Loucy (cell line): ENCODE results near the gene ZBTB7B.

Source experiments
- H2AFZ ChIP-seq: fragments of 200-600 bp; sonication (generic); 2 replicates; pipeline ENCODE4 v1.6.0; 2016; ENCODE audit warnings: antibody characterized with exemption, mild to moderate bottlenecking, low read length, moderate library complexity
- H3F3A ChIP-seq: fragments of 200-600 bp; 2 replicates; pipeline ENCODE4 v1.6.0; 2016; ENCODE audit warnings: antibody characterized with exemption, low read depth, mild to moderate bottlenecking
- H3K27me3 ChIP-seq: fragments of 200-600 bp; sonication (generic); 2 replicates; pipeline ENCODE4 v1.6.1; 2014; ENCODE audit warnings: low read length, mild to moderate bottlenecking; ENCODE audit not compliant: insufficient read depth, poor library complexity, severe bottlenecking
- H3K36me3 ChIP-seq: fragments of 200-600 bp; sonication (generic); 2 replicates; pipeline ENCODE4 v1.6.1; 2016; ENCODE audit warnings: low read length; ENCODE audit not compliant: insufficient read depth
- H3K4me1 ChIP-seq: fragments of 200-600 bp; sonication (generic); 2 replicates; pipeline ENCODE4 v1.5.1; 2014; ENCODE audit warnings: low read length, mild to moderate bottlenecking; ENCODE audit not compliant: insufficient read depth, poor library complexity, severe bottlenecking
- H3K4me2 ChIP-seq: fragments of 200-600 bp; sonication (generic); 2 replicates; pipeline ENCODE4 v1.6.0; 2014; ENCODE audit warnings: antibody characterized with exemption, low read length, low read depth, mild to moderate bottlenecking; ENCODE audit not compliant: poor library complexity, severe bottlenecking
- H3K4me3 ChIP-seq: fragments of 200-600 bp; sonication (generic); 2 replicates; pipeline ENCODE4 v1.5.1; 2014; ENCODE audit warnings: low read length, mild to moderate bottlenecking, mixed read lengths; ENCODE audit not compliant: poor library complexity, severe bottlenecking
- H3K79me2 ChIP-seq: fragments of 200-600 bp; sonication (generic); 2 replicates; pipeline ENCODE4 v1.6.1; 2014; ENCODE audit warnings: low read length; ENCODE audit not compliant: insufficient read depth
- H3K9ac ChIP-seq: fragments of 200-600 bp; sonication (generic); 2 replicates; pipeline ENCODE4 v1.6.0; 2014; ENCODE audit warnings: mild to moderate bottlenecking, low read depth, low read length, moderate library complexity; ENCODE audit not compliant: poor library complexity, severe bottlenecking
- H3K9me2 ChIP-seq: fragments of 200-600 bp; sonication (generic); replicated peaks from 2 replicates; pipeline ENCODE4 v1.6.1; 2016; ENCODE audit warnings: low read depth, low read length, mixed read lengths
- H3K9me3 ChIP-seq: fragments of 200-600 bp; sonication (generic); 2 replicates; pipeline ENCODE4 v1.6.1; 2014; ENCODE audit warnings: mild to moderate bottlenecking, antibody characterized with exemption, low read length, low read depth; ENCODE audit not compliant: insufficient read depth
- H4K20me1 ChIP-seq: fragments of 200-600 bp; sonication (generic); 2 replicates; pipeline ENCODE4 v1.6.0; 2014; ENCODE audit warnings: antibody characterized with exemption, low read length, mild to moderate bottlenecking; ENCODE audit not compliant: insufficient read depth, poor library complexity, severe bottlenecking
- CTCF ChIP-seq: fragments of 200-600 bp; sonication (generic); conservative IDR thresholded peaks from 2 replicates; pipeline ENCODE4 v1.5.1; 2014; ENCODE audit warnings: mild to moderate bottlenecking, antibody characterized with exemption, low read length
- EZH2phosphoT487 ChIP-seq: fragments of 200-600 bp; IDR thresholded peaks from 2 replicates; pipeline ENCODE4 v1.6.1; 2018; ENCODE audit warnings: antibody characterized with exemption, mild to moderate bottlenecking, moderate library complexity, borderline replicate concordance

Gene ZBTB7B

GRCh38 chr1:154978360-154978759 lies 24.2 kb upstream of the ZBTB7B start:
- H4K20me1 ChIP-seq, result peaks cover 23% of the 10 kb centered on the region
- peaks cover 69% of the 10 kb centered on the region for H3K79me2 ChIP-seq
- peaks cover 18% of the 10 kb centered on the region; the same call in 1 of the 2 replicates for H3K36me3 ChIP-seq
- peak overlapping the region; percentile 89 for H3K4me2 ChIP-seq
- H3K9me3 ChIP-seq, result no peaks in the 10 kb centered on the region
- H3F3A ChIP-seq, result peaks cover 12% of the 10 kb centered on the region; the same call in 1 of the 2 replicates
- no peak overlapping the region for H3K4me3 ChIP-seq
- peaks cover 27% of the 10 kb centered on the region for H3K4me1 ChIP-seq
- H3K9ac ChIP-seq, result peak overlapping the region; percentile 95
- no peak overlapping the region for H2AFZ ChIP-seq
- H3K9me2 ChIP-seq, result no peaks in the 10 kb centered on the region
- H3K27me3 ChIP-seq, result no peaks in the 10 kb centered on the region
- no peak for TF ChIP-seq CTCF
- TF ChIP-seq EZH2phosphoT487, result no peak

GRCh38 chr1:154982341-154982740 lies 20.3 kb upstream of the ZBTB7B start:
- peaks cover 9% of the 10 kb centered on the region; the same call in 1 of the 2 replicates for H3F3A ChIP-seq
- H3K4me2 ChIP-seq, result peak overlapping the region; percentile 89
- no peaks in the 10 kb centered on the region for H3K27me3 ChIP-seq
- peaks cover 79% of the 10 kb centered on the region for H3K79me2 ChIP-seq
- H3K4me3 ChIP-seq, result peak overlapping the region; percentile 86
- peaks cover 18% of the 10 kb centered on the region; the same call in 1 of the 2 replicates for H3K36me3 ChIP-seq
- H3K9me2 ChIP-seq, result no peaks in the 10 kb centered on the region
- TF ChIP-seq EZH2phosphoT487, result no peak
- no peak for TF ChIP-seq CTCF
- peak overlapping the region; percentile 89 for H3K9ac ChIP-seq
- peak overlapping the region; percentile 77; the same call in 1 of the 2 replicates for H2AFZ ChIP-seq
- peaks cover 14% of the 10 kb centered on the region for H4K20me1 ChIP-seq
- peaks cover 18% of the 10 kb centered on the region for H3K4me1 ChIP-seq
- H3K9me3 ChIP-seq, result no peaks in the 10 kb centered on the region

- peaks cover 74% of the 10 kb centered on the region for H3K79me2 ChIP-seq
- peak within 1 kb of the TSS; percentile 77 for H2AFZ ChIP-seq
- H3K9me3 ChIP-seq, result no peaks in the 10 kb centered on the region
- no peaks in the 10 kb centered on the region for H3K27me3 ChIP-seq
- TF ChIP-seq EZH2phosphoT487 (no peak), CTCF (no peak)
- peak within 1 kb of the TSS; percentile 89 for H3K4me2 ChIP-seq
- peak within 1 kb of the TSS; percentile 86 for H3K4me3 ChIP-seq
- H3K4me1 ChIP-seq, result peaks cover 11% of the 10 kb centered on the region
- H3F3A ChIP-seq, result peaks cover 9% of the 10 kb centered on the region; the same call in 1 of the 2 replicates
- no peaks in the 10 kb centered on the region for H3K9me2 ChIP-seq
- H4K20me1 ChIP-seq, result peaks cover 6% of the 10 kb centered on the region
- peaks cover 14% of the 10 kb centered on the region; the same call in 1 of the 2 replicates for H3K36me3 ChIP-seq
- peak within 1 kb of the TSS; percentile 89 for H3K9ac ChIP-seq
These were observed 19.5 kb upstream of the ZBTB7B start, which contains the start of gene FLAD1 for GRCh38 chr1:154982897-154983648. Gene FLAD1 (plus strand): TSS chr1:154983344. CDS start chr1:154983695, 351 bp downstream.
